HCT116 (cell line): ENCODE results near the gene SGMS2. TPM values are rescaled to one million over a fixed set of nuclear protein-coding genes. Genes with fewer than 3 reads are reported as not detected.

Experiments used
- ATAC-seq: fragments of 200-7000 bp; cut with Tn5 transposase; 2 replicates; pipeline ENCODE4 v1.9.1; 2020; ENCODE audit warnings: mild to moderate bottlenecking, moderate library complexity
- BruUV-seq: library from RNA; stranded (reverse); fragments of 400-500 nt; replicated peaks from 2 replicates; lab custom pipeline; 2021; lab: Mats Ljungman, UMichigan
- CTCF ChIA-PET: fragments of 300-600 bp; sonication (Branson Sonifier 250); formaldehyde crosslinking; loops from one replicate; lab custom pipeline; 2021; ENCODE audit warnings: antibody characterized with exemption; lab: Charles Lee
- POLR2A ChIA-PET: fragments of 300-600, 350-600 bp; sonication (Branson Sonifier 250); formaldehyde crosslinking; loops from one replicate; lab custom pipeline; 2021; ENCODE audit warnings: antibody characterized with exemption; lab: Charles Lee
- RAD21 ChIA-PET, 2 experiments: fragments of 300-600 bp; sonication (Branson Sonifier 250); formaldehyde crosslinking; loops; one replicate each; lab custom pipeline; 2023; ENCODE audit warnings: low total read pairs in 2 of 2; ENCODE audit not compliant: uncharacterized antibody in 2 of 2, unreplicated experiment in 2 of 2, low non-redundant PET in 1 of 2; lab: Charles Lee
- DNase-seq: peaks from one replicate; pipeline ENCODE4 v3.0.0-alpha.2; 2010; ENCODE audit warnings: low read depth, low spot score
- H2AFZ ChIP-seq: fragments of 200-600 bp; shearing (Covaris generic), sonication (generic); 2 replicates; pipeline ENCODE4 v1.6.1; 2017; ENCODE audit warnings: low read depth, mixed run types, mixed read lengths, antibody characterized with exemption, low read length; ENCODE audit not compliant: poor library complexity, severe bottlenecking
- H3K27ac ChIP-seq: 2 replicates; pipeline ENCODE4 v1.5.1; 2012; ENCODE audit warnings: low read depth, low read length
- H3K27me3 ChIP-seq: fragments of 200-600 bp; sonication (generic); 2 replicates; pipeline ENCODE4 v1.6.1; 2016; ENCODE audit warnings: mixed run types, low read length, mixed read lengths; ENCODE audit not compliant: insufficient read depth
- H3K36me3 ChIP-seq, 2 experiments: fragments of 200-500 bp in 1 of 2; fragments of 200-600 bp in 1 of 2; sonication (Bioruptor generic) in 1 of 2; sonication (generic) in 1 of 2; 2 replicates each; pipeline versions ENCODE4 v1.5.1 to v1.6.1; 2014 to 2016; ENCODE audit warnings: low read length in 2 of 2, inconsistent platforms in 1 of 2, mixed read lengths in 1 of 2, mixed run types in 1 of 2; ENCODE audit not compliant: insufficient read depth in 2 of 2, control insufficient read depth in 1 of 2
- H3K4me1 ChIP-seq, 2 experiments: fragments of 200-600 bp in 1 of 2; sonication (generic) in 1 of 2; 2 replicates each; pipeline versions ENCODE4 v1.5.1 to v1.6.1; 2012 to 2017; ENCODE audit warnings: low read length in 2 of 2, inconsistent platforms in 1 of 2, mild to moderate bottlenecking in 1 of 2, mixed read lengths in 1 of 2, mixed run types in 1 of 2, moderate library complexity in 1 of 2; ENCODE audit not compliant: insufficient read depth in 2 of 2, control insufficient read depth in 1 of 2
- H3K4me2 ChIP-seq: fragments of 200-600 bp; sonication (generic); 2 replicates; pipeline ENCODE4 v1.6.1; 2017; ENCODE audit warnings: mixed run types, low read length, mixed read lengths
- H3K4me3 ChIP-seq, 2 experiments: fragments of 200-600 bp in 1 of 2; sonication (generic) in 1 of 2; replicated peaks in 1 of 2; 2 replicates each; pipeline ENCODE4 v1.5.1; 2011 to 2016; ENCODE audit warnings: low read length in 2 of 2, control low read depth in 1 of 2, low read depth in 1 of 2, mild to moderate bottlenecking in 1 of 2, mixed read lengths in 1 of 2, mixed run types in 1 of 2
- H3K79me2 ChIP-seq: fragments of 200-600 bp; sonication (generic); 2 replicates; pipeline ENCODE4 v1.6.1; 2017; ENCODE audit warnings: mild to moderate bottlenecking, mixed run types, low read length, moderate library complexity, mixed read lengths; ENCODE audit not compliant: insufficient read depth
- H3K9ac ChIP-seq: fragments of 200-600 bp; sonication (generic); 2 replicates; pipeline ENCODE4 v1.6.1; 2016; ENCODE audit warnings: low read length, mixed read lengths
- H3K9me2 ChIP-seq: fragments of 200-600 bp; sonication (generic), shearing (Covaris generic); 2 replicates; pipeline ENCODE4 v1.6.1; 2017; ENCODE audit warnings: mixed run types, mild to moderate bottlenecking, moderate library complexity; ENCODE audit not compliant: insufficient read depth
- H3K9me3 ChIP-seq, 2 experiments: fragments of 200-500 bp in 1 of 2; fragments of 200-600 bp in 1 of 2; sonication (Bioruptor generic) in 1 of 2; sonication (generic) in 1 of 2; 2 replicates each; pipeline ENCODE4 v1.6.1; 2014 to 2017; ENCODE audit warnings: low read length in 2 of 2, mixed read lengths in 2 of 2, inconsistent platforms in 1 of 2, low read depth in 1 of 2, mild to moderate bottlenecking in 1 of 2, mixed run types in 1 of 2, moderate library complexity in 1 of 2; ENCODE audit not compliant: control insufficient read depth in 1 of 2, insufficient read depth in 1 of 2
- H4K20me1 ChIP-seq: fragments of 200-600 bp; sonication (generic), shearing (Covaris generic); 2 replicates; pipeline ENCODE4 v1.6.1; 2017; ENCODE audit warnings: mixed run types, mild to moderate bottlenecking, moderate library complexity; ENCODE audit not compliant: insufficient read depth
- ATF3 ChIP-seq: IDR thresholded peaks from 2 replicates; pipeline ENCODE4 v1.6.1; 2012
- CBX3 ChIP-seq: IDR thresholded peaks from 2 replicates; pipeline ENCODE4 v1.6.1; 2012; ENCODE audit warnings: low read depth
- CEBPB ChIP-seq: IDR thresholded peaks from 2 replicates; pipeline ENCODE4 v1.6.1; 2012; ENCODE audit warnings: low read depth
- EGR1 ChIP-seq: IDR thresholded peaks from 2 replicates; pipeline ENCODE4 v1.6.1; 2012; ENCODE audit warnings: low read depth
- ELF1 ChIP-seq: IDR thresholded peaks from 2 replicates; pipeline ENCODE4 v1.6.1; 2012; ENCODE audit warnings: low read depth, borderline replicate concordance
- EZH2 ChIP-seq: fragments of 200-600 bp; sonication (generic); IDR thresholded peaks from 2 replicates; pipeline ENCODE4 v1.6.1; 2017; ENCODE audit warnings: antibody characterized with exemption, mixed run types
- EZH2phosphoT487 ChIP-seq: fragments of 200-600 bp; IDR thresholded peaks from 2 replicates; pipeline ENCODE4 v1.6.1; 2018; ENCODE audit warnings: antibody characterized with exemption, borderline replicate concordance
- FOSL1 ChIP-seq: IDR thresholded peaks from 2 replicates; pipeline ENCODE4 v1.6.1; 2012; ENCODE audit warnings: low read depth
- POLR2A ChIP-seq: IDR thresholded peaks from 2 replicates; pipeline ENCODE4 v1.7.0; 2011; ENCODE audit warnings: borderline replicate concordance; ENCODE audit not compliant: insufficient read depth, insufficient read length; ENCODE audit errors: extremely low read depth
- RAD21 ChIP-seq: IDR thresholded peaks from 2 replicates; pipeline ENCODE4 v1.6.1; 2012; ENCODE audit warnings: low read depth, mild to moderate bottlenecking
- REST ChIP-seq: IDR thresholded peaks from 2 replicates; pipeline ENCODE4 v1.6.1; 2012; ENCODE audit warnings: low read depth
- SP1 ChIP-seq: IDR thresholded peaks from 2 replicates; pipeline ENCODE4 v1.6.1; 2012; ENCODE audit warnings: low read depth
- TCF7L2 ChIP-seq: IDR thresholded peaks from 2 replicates; pipeline ENCODE4 v1.7.0; 2011; ENCODE audit warnings: borderline replicate concordance, inconsistent platforms; ENCODE audit not compliant: insufficient read depth, insufficient read length; ENCODE audit errors: extremely low read depth
- YY1 ChIP-seq: IDR thresholded peaks from 2 replicates; pipeline ENCODE4 v1.6.1; 2011; ENCODE audit warnings: low read length, low read depth, moderate library complexity, mild to moderate bottlenecking; ENCODE audit not compliant: insufficient replicate concordance; ENCODE audit errors: extremely low read depth
- ZFX ChIP-seq: fragments of 450-650 bp; IDR thresholded peaks from 2 replicates; pipeline ENCODE4 v1.6.1; 2017
- ZNF274 ChIP-seq: fragments of 200-500 bp; sonication (Bioruptor generic); IDR thresholded peaks from 2 replicates; pipeline ENCODE4 v1.6.1; 2014; ENCODE audit warnings: mild to moderate bottlenecking, low read depth, low read length, inconsistent platforms
- intact Hi-C: fragments of 100-400 bp; cut with micrococcal nuclease; formaldehyde crosslinking; loops from 2 replicates; pipeline ENCODE4 v1.10.0; 2022
- total RNA-seq: library from RNA; stranded (reverse); gene quantifications from one replicate; pipeline ENCODE4 v1.2.1, GENCODE V29; 2021; ENCODE audit not compliant: unreplicated experiment

SGMS2 gene
- total RNA-seq, 1 experiment from 2014 or later = 36.6 TPM

- intact Hi-C loops = no loop called here
- BruUV-seq = no TSS peak
- ChIA-PET POLR2A (no interaction called here), CTCF (no interaction called here), RAD21 (no interaction called here)
- no peak for TF ChIP-seq ZFX
- no peak for TF ChIP-seq ATF3
- no peak overlapping the region for H2AFZ ChIP-seq
- DNase-seq (no peak), ATAC-seq (no peak)
- H3K9ac ChIP-seq = no peak overlapping the region
- no peaks in the 10 kb centered on the region for H3K9me3 ChIP-seq
- peaks cover 73% of the 10 kb centered on the region for H3K79me2 ChIP-seq
- H3K36me3 ChIP-seq = no peaks in the 10 kb centered on the region
- H3K4me2 ChIP-seq = no peak overlapping the region
- no peaks in the 10 kb centered on the region for H3K9me2 ChIP-seq
- no peaks in the 10 kb centered on the region for H3K27me3 ChIP-seq
- no peaks in the 10 kb centered on the region for H4K20me1 ChIP-seq
- H3K27ac ChIP-seq = no peak overlapping the region
- no peak overlapping the region for H3K4me3 ChIP-seq
- peaks cover 14 to 32% of the 10 kb centered on the region in 2 experiments for H3K4me1 ChIP-seq
Observed at GRCh38 chr4:107828315-107829090, 3.8 kb downstream of the SGMS2 start.

GRCh38 chr4:107831140-107831539, 6.4 kb downstream of the SGMS2 start:
- ATAC-seq (no peak), DNase-seq (no peak)
- Histone ChIP-seq H3K4me2 (no peak overlapping the region), H3K4me3 (no peak overlapping the region), H3K36me3 (no peaks in the 10 kb centered on the region), H3K79me2 (peaks cover 84% of the 10 kb centered on the region), H3K9ac (no peak overlapping the region), H3K27ac (no peak overlapping the region), H4K20me1 (no peaks in the 10 kb centered on the region), H3K27me3 (no peaks in the 10 kb centered on the region), H3K9me2 (no peaks in the 10 kb centered on the region), H3K4me1 (peaks cover 7 to 16% of the 10 kb centered on the region in 2 experiments), H3K9me3 (no peaks in the 10 kb centered on the region), H2AFZ (no peak overlapping the region)
- CTCF ChIA-PET = no interaction called here
- POLR2A ChIA-PET = no interaction called here
- no TSS peak for BruUV-seq
- intact Hi-C loops = no loop called here
- RAD21 ChIA-PET = no interaction called here
- TF ChIP-seq SP1 = no peak
- TF ChIP-seq YY1 = no peak
- TF ChIP-seq ZFX = no peak
- TF ChIP-seq EGR1 = no peak
- TF ChIP-seq CBX3 = no peak
- no peak for TF ChIP-seq POLR2A
- TF ChIP-seq EZH2 = no peak
- no peak for TF ChIP-seq REST
- no peak for TF ChIP-seq ELF1
- no peak for TF ChIP-seq FOSL1
- TF ChIP-seq ZNF274 = no peak
- no peak for TF ChIP-seq EZH2phosphoT487
- no peak for TF ChIP-seq CEBPB
- no peak for TF ChIP-seq RAD21
- no peak for TF ChIP-seq TCF7L2
